CD14-positive monocyte (primary cell): ENCODE results near the gene EOMES. TPM values are rescaled to one million over a fixed set of nuclear protein-coding genes. Genes with fewer than 3 reads are reported as not detected.

Experiments used
- DNase-seq, 3 donors: peaks; one replicate each; pipeline ENCODE4 v3.0.0-alpha.2; 2011 to 2022
- H2AFZ ChIP-seq: 2 replicates; pipeline ENCODE4 v1.6.0; 2012; ENCODE audit warnings: mild to moderate bottlenecking, low read depth, low read length, inconsistent platforms; ENCODE audit not compliant: insufficient read depth, poor library complexity, severe bottlenecking
- H3K27ac ChIP-seq, 2 donors: 1 replicate in 1 of 2; 2 replicates in 1 of 2; pipeline ENCODE4 v1.5.1; 2012 to 2013; ENCODE audit warnings: low read length in 2 of 2, control low read depth in 1 of 2, inconsistent platforms in 1 of 2, low read depth in 1 of 2, mild to moderate bottlenecking in 1 of 2
- H3K27me3 ChIP-seq, 2 donors: one replicate each; pipeline versions ENCODE4 v1.6.0 to v1.6.1; 2011 to 2013; ENCODE audit warnings: low read length in 2 of 2; ENCODE audit not compliant: control insufficient read depth in 2 of 2, insufficient read depth in 2 of 2
- H3K36me3 ChIP-seq, 2 donors: replicated peaks in 1 of 2; 1 replicate in 1 of 2; 2 replicates in 1 of 2; pipeline versions ENCODE4 v1.5.1 to v1.6.1; 2012 to 2013; ENCODE audit warnings: low read length in 2 of 2, control low read depth in 1 of 2, inconsistent platforms in 1 of 2, mild to moderate bottlenecking in 1 of 2; ENCODE audit not compliant: insufficient read depth in 2 of 2, control insufficient read depth in 1 of 2
- H3K4me1 ChIP-seq, 2 donors: 1 replicate in 1 of 2; 2 replicates in 1 of 2; pipeline versions ENCODE4 v1.5.1 to v1.6.1; 2012 to 2013; ENCODE audit warnings: low read length in 2 of 2, control low read depth in 1 of 2, inconsistent platforms in 1 of 2, mild to moderate bottlenecking in 1 of 2, moderate library complexity in 1 of 2; ENCODE audit not compliant: insufficient read depth in 2 of 2, control insufficient read depth in 1 of 2
- H3K4me2 ChIP-seq: replicated peaks from 2 replicates; pipeline ENCODE3; 2012; ENCODE audit warnings: low read length, moderate library complexity, mild to moderate bottlenecking; ENCODE audit not compliant: poor library complexity, severe bottlenecking; ENCODE audit errors: extremely low read depth
- H3K4me3 ChIP-seq, 3 experiments: fragments of 200-600 bp in 1 of 3; sonication (generic) in 1 of 3; replicated peaks in 1 of 3; 1 replicate in 2 of 3; 2 replicates in 1 of 3; pipeline ENCODE4 v1.5.1; 2011 to 2013; ENCODE audit warnings: low read length in 3 of 3, mild to moderate bottlenecking in 3 of 3, control low read depth in 2 of 3, low read depth in 2 of 3, inconsistent platforms in 1 of 3, moderate library complexity in 1 of 3
- H3K79me2 ChIP-seq: 2 replicates; pipeline ENCODE4 v1.6.0; 2012; ENCODE audit warnings: mild to moderate bottlenecking, control low read depth, inconsistent platforms, low read length, moderate library complexity; ENCODE audit not compliant: insufficient read depth
- H3K9ac ChIP-seq: 2 replicates; pipeline ENCODE4 v1.6.0; 2017; ENCODE audit warnings: low read length, mild to moderate bottlenecking; ENCODE audit not compliant: insufficient read depth, poor library complexity, severe bottlenecking
- H3K9me3 ChIP-seq, 2 donors: replicated peaks in 1 of 2; 1 replicate in 1 of 2; 2 replicates in 1 of 2; pipeline versions ENCODE4 v1.5.1 to v1.6.1; 2012 to 2013; ENCODE audit warnings: low read length in 2 of 2, control low read depth in 1 of 2; ENCODE audit not compliant: control insufficient read depth in 1 of 2, insufficient read depth in 1 of 2
- H4K20me1 ChIP-seq: 2 replicates; pipeline ENCODE4 v1.6.0; 2012; ENCODE audit warnings: mild to moderate bottlenecking, low read length, control low read depth, moderate library complexity; ENCODE audit not compliant: insufficient read depth
- H3K27ac Mint-ChIP-seq, 7 donors: one replicate each; pipeline ENCODE4 v1.8.0; 2020; ENCODE audit warnings: mild to moderate bottlenecking in 7 of 7, mixed read lengths in 7 of 7, moderate library complexity in 6 of 7, inconsistent platforms in 2 of 7
- H3K27me3 Mint-ChIP-seq, 3 donors: one replicate each; pipeline ENCODE4 v1.8.0; 2021 to 2022; ENCODE audit warnings: low read depth in 3 of 3, mild to moderate bottlenecking in 3 of 3, mixed read lengths in 3 of 3, moderate library complexity in 3 of 3, inconsistent platforms in 1 of 3
- H3K36me3 Mint-ChIP-seq, 2 donors: one replicate each; pipeline ENCODE4 v1.8.0; 2020; ENCODE audit warnings: mixed read lengths in 2 of 2, inconsistent platforms in 1 of 2, mild to moderate bottlenecking in 1 of 2
- H3K4me1 Mint-ChIP-seq: one replicate; pipeline ENCODE4 v1.8.0; 2020; ENCODE audit warnings: mild to moderate bottlenecking, mixed read lengths
- H3K4me3 Mint-ChIP-seq, 2 donors: one replicate each; pipeline ENCODE4 v1.8.0; 2020; ENCODE audit warnings: mild to moderate bottlenecking in 2 of 2, mixed read lengths in 2 of 2, moderate library complexity in 1 of 2
- H3K9me3 Mint-ChIP-seq, 7 donors: one replicate each; pipeline ENCODE4 v1.8.0; 2020 to 2022; ENCODE audit warnings: mixed read lengths in 7 of 7, mild to moderate bottlenecking in 6 of 7, moderate library complexity in 6 of 7, inconsistent platforms in 2 of 7
- WGBS: methylation state at CpG from one replicate; pipeline ENCODE4 v1.1.5; 2013; ENCODE audit warnings: missing lambda C conversion rate; ENCODE audit not compliant: insufficient coverage; 5-methylcytosine and 5-hydroxymethylcytosine counted together
- intact Hi-C, 2 donors: fragments of 100-400 bp; cut with micrococcal nuclease; formaldehyde crosslinking; loops; one replicate each; pipeline versions ENCODE4 v1.15.0 to v1.15.1; 2023
- polyA plus RNA-seq, 3 donors: library from polyadenylated mRNA; depleted of rRNA in 1 of 3; unstranded in 2 of 3; stranded (reverse) in 1 of 3; fragments of 300-500 nt in 2 of 3; fragments of >200 nt in 1 of 3; fragmentation: Illumina TruSeq in 2 of 3; gene quantifications; 1 replicate in 2 of 3; 2 replicates in 1 of 3; pipeline ENCODE4 v1.2.3, GENCODE V29; 2012 to 2021
- TF ChIP-seq, protein P1 (sequence below): fragments of 200-600 bp; IDR thresholded peaks from one replicate; pipeline ENCODE4 v1.8.0; 2022; ENCODE audit warnings: antibody characterized with exemption, mild to moderate bottlenecking

Gene EOMES
- polyA plus RNA-seq, 3 donors: 0.09 to 0.21 TPM; not detected in 1

DNA sequence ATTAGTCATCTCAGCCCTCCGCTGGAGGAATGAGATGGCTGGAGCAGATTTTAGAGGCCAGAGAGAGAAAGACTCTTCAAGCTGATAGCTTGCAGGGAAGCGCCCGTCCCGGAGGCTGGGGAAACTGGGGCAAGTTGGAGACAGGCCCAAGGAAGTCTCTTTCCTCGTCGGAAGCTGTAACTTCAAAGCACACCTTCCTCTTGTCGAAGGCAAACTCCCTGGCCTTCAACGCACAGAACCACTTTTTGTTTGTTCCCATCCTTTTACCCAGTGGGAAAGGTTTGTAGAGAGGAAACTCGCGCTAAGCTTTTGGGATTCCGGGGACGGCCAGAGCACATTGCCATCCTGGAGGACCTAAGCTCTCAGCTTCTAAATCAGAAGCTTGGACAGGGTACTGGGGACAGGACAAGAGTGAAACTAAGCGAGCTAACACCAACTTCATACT lies 900 bp upstream of the EOMES start:
- Histone ChIP-seq H3K4me1 (peaks cover 13 to 29% of the 10 kb centered on the region in 2 donors), H3K79me2 (no peaks in the 10 kb centered on the region), H3K9me3 (peaks cover 0 to 35% of the 10 kb centered on the region in 2 donors), H3K36me3 (no peaks in the 10 kb centered on the region), H2AFZ (no peak overlapping the region), H3K4me3 (peak overlapping the region in 1 of 3 experiments; percentile 28), H3K27ac (no peak overlapping the region), H3K9ac (no peak overlapping the region), H3K27me3 (peaks cover 85 to 96% of the 10 kb centered on the region in 2 donors), H3K4me2 (peak overlapping the region; percentile 22), H4K20me1 (no peaks in the 10 kb centered on the region)
- no peaks in the 10 kb centered on the region for H3K36me3 Mint-ChIP-seq
- TF ChIP-seq, protein P1, sequence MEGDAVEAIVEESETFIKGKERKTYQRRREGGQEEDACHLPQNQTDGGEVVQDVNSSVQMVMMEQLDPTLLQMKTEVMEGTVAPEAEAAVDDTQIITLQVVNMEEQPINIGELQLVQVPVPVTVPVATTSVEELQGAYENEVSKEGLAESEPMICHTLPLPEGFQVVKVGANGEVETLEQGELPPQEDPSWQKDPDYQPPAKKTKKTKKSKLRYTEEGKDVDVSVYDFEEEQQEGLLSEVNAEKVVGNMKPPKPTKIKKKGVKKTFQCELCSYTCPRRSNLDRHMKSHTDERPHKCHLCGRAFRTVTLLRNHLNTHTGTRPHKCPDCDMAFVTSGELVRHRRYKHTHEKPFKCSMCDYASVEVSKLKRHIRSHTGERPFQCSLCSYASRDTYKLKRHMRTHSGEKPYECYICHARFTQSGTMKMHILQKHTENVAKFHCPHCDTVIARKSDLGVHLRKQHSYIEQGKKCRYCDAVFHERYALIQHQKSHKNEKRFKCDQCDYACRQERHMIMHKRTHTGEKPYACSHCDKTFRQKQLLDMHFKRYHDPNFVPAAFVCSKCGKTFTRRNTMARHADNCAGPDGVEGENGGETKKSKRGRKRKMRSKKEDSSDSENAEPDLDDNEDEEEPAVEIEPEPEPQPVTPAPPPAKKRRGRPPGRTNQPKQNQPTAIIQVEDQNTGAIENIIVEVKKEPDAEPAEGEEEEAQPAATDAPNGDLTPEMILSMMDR: no peak
- peaks cover 0 to 16% (median 6%) of the 10 kb centered on the region in 7 donors for H3K9me3 Mint-ChIP-seq
- peaks cover 89 to 98% (median 91%) of the 10 kb centered on the region in 3 donors for H3K27me3 Mint-ChIP-seq
- DNase-seq: no peak
- intact Hi-C loops: no loop called here
- H3K4me1 Mint-ChIP-seq: peaks cover 31% of the 10 kb centered on the region
- no peak overlapping the region for H3K27ac Mint-ChIP-seq
- peak overlapping the region; percentile 37 to 89 for H3K4me3 Mint-ChIP-seq
- WGBS: 10% methylated on average over 4 of the region's 13 CpGs

DNA sequence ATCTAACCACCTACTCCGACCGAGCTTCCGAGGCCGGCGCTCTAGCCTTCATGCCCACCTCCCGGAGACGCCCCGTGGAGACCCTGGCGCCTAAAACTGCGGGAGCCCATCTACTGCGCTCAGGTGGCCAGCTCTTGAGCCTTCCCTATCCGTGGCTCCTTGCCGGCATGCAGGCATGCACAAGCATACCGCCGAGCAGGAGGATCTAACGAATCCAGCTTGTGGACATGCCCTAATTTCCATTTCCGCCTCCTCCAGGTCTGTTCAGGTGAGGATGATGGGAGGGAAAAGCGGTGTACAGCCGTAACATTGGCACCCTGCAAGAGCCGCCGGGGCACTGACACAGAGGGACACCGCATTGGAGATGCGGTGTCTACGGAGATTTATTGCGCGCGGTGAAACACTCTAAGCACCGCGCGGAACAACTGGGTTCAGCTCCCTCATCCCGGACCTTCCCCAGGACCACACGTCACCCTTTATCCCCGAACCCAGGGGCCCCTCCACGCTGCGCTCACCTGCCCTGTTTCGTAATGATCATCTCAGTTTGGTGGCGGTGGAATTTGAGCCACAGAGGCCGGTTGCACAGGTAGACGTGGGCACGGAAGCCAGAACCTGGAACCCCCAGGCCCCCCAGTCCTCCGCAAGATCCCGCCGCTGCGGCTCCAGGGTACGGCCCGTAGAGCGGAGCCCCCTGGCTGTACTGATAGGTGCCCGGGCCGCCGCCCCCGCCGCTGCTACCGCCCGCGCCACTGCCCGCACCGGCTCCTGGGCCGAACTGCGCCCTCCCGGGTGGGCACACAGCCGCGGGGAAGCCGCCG lies 1.0 kb downstream of the EOMES start:
- Mint-ChIP-seq H3K27ac (no peak overlapping the region), H3K36me3 (no peaks in the 10 kb centered on the region), H3K4me3 (peak overlapping the region; percentile 57 to 81), H3K9me3 (peaks cover 0 to 22% (median 6%) of the 10 kb centered on the region in 7 donors), H3K27me3 (peaks cover 91 to 98% (median 93%) of the 10 kb centered on the region in 3 donors), H3K4me1 (peaks cover 32% of the 10 kb centered on the region)
- H3K9ac ChIP-seq: no peak overlapping the region
- TF ChIP-seq, protein P1: no peak
- intact Hi-C loops: no loop called here
- peaks cover 84 to 96% of the 10 kb centered on the region in 2 donors for H3K27me3 ChIP-seq
- WGBS: 2% methylated on average over 56 of the region's 64 CpGs
- H4K20me1 ChIP-seq: no peaks in the 10 kb centered on the region
- no peak overlapping the region for H3K27ac ChIP-seq
- peak overlapping the region in 1 of 3 experiments; percentile 63 for H3K4me3 ChIP-seq
- H2AFZ ChIP-seq: peak overlapping the region; percentile 59
- peaks cover 13 to 29% of the 10 kb centered on the region in 2 donors for H3K4me1 ChIP-seq
- DNase-seq: no peak
- H3K79me2 ChIP-seq: no peaks in the 10 kb centered on the region
- peak overlapping the region; percentile 77 for H3K4me2 ChIP-seq
- peaks cover 0 to 43% of the 10 kb centered on the region in 2 donors for H3K9me3 ChIP-seq
- H3K36me3 ChIP-seq: no peaks in the 10 kb centered on the region
